Muscle layer of colon (tissue), 2 donors: ENCODE results near the gene QSER1.

Experiments
- H3K27ac ChIP-seq: one replicate; pipeline ENCODE4 v1.7.0; 2013; ENCODE audit warnings: low read depth, mild to moderate bottlenecking, low read length, moderate library complexity
- H3K27me3 ChIP-seq, 2 donors: one replicate each; pipeline ENCODE4 v1.7.0; 2013; ENCODE audit warnings: low read length in 2 of 2, mild to moderate bottlenecking in 2 of 2; ENCODE audit not compliant: insufficient read depth in 2 of 2, control insufficient read depth in 1 of 2
- H3K36me3 ChIP-seq: one replicate; pipeline ENCODE4 v1.7.0; 2013; ENCODE audit warnings: mild to moderate bottlenecking, low read length; ENCODE audit not compliant: insufficient read depth
- H3K4me1 ChIP-seq: one replicate; pipeline ENCODE4 v1.7.0; 2013; ENCODE audit warnings: mild to moderate bottlenecking, low read length; ENCODE audit not compliant: insufficient read depth
- H3K4me3 ChIP-seq, 2 donors: one replicate each; pipeline ENCODE4 v1.7.0; 2013; ENCODE audit warnings: low read length in 2 of 2, low read depth in 1 of 2, mild to moderate bottlenecking in 1 of 2, moderate library complexity in 1 of 2
- H3K9ac ChIP-seq: one replicate; pipeline ENCODE4 v1.7.0; 2013; ENCODE audit warnings: low read length
- H3K9me3 ChIP-seq: one replicate; pipeline ENCODE4 v1.7.0; 2013; ENCODE audit warnings: mild to moderate bottlenecking, low read length
- donor health status: abdominal sarcoma.
- donor health status: Adenocarcinoma of cecum.

Gene QSER1

GRCh38 chr11:32891657-32892354 is 805 bp upstream of the QSER1 start:
- peaks cover 23% of the 10 kb centered on the region for H3K4me1 ChIP-seq
- H3K36me3 ChIP-seq = no peaks in the 10 kb centered on the region
- no peaks in the 10 kb centered on the region for H3K27me3 ChIP-seq

GRCh38 chr11:32893093-32893342 is 407 bp downstream of the QSER1 start:
- Histone ChIP-seq H3K4me1 (peaks cover 23% of the 10 kb centered on the region), H3K9ac (no peak overlapping the region), H3K36me3 (no peaks in the 10 kb centered on the region), H3K4me3 (peak overlapping the region; percentile 75 to 96), H3K27me3 (no peaks in the 10 kb centered on the region), H3K9me3 (no peaks in the 10 kb centered on the region), H3K27ac (peak overlapping the region; percentile 97)

More at GRCh38 chr11:32891657-32892354, 805 bp upstream of the QSER1 start:
- peak overlapping the region; percentile 64 to 87 for H3K4me3 ChIP-seq
- H3K9me3 ChIP-seq = no peaks in the 10 kb centered on the region
- peak overlapping the region; percentile 97 for H3K27ac ChIP-seq
- H3K9ac ChIP-seq = peak overlapping the region; percentile 87

GRCh38 chr11:32893343-32894148 is 935 bp downstream of the QSER1 start:
- no peaks in the 10 kb centered on the region for H3K27me3 ChIP-seq
- H3K4me3 ChIP-seq = peak overlapping the region; percentile 75 to 96
- no peaks in the 10 kb centered on the region for H3K9me3 ChIP-seq
- peak overlapping the region; percentile 62 for H3K9ac ChIP-seq
- peaks cover 23% of the 10 kb centered on the region for H3K4me1 ChIP-seq
- no peaks in the 10 kb centered on the region for H3K36me3 ChIP-seq
- H3K27ac ChIP-seq = peak overlapping the region; percentile 77

GRCh38 chr11:32894149-32894827 is 1.7 kb downstream of the QSER1 start:
- Histone ChIP-seq H3K9ac (no peak overlapping the region), H3K36me3 (no peaks in the 10 kb centered on the region), H3K27ac (peak overlapping the region; percentile 77), H3K4me1 (peaks cover 23% of the 10 kb centered on the region), H3K9me3 (no peaks in the 10 kb centered on the region), H3K27me3 (no peaks in the 10 kb centered on the region), H3K4me3 (peak overlapping the region; percentile 75 to 96)

- no peaks in the 10 kb centered on the region for H3K36me3 ChIP-seq
- H3K9ac ChIP-seq = no peak overlapping the region
- H3K4me1 ChIP-seq = peaks cover 23% of the 10 kb centered on the region
- H3K4me3 ChIP-seq = no peak overlapping the region
- H3K9me3 ChIP-seq = no peaks in the 10 kb centered on the region
- no peak overlapping the region for H3K27ac ChIP-seq
- no peaks in the 10 kb centered on the region for H3K27me3 ChIP-seq
These were observed 2.3 kb downstream of the QSER1 start for GRCh38 chr11:32894921-32895320.

GRCh38 chr11:32895471-32895870 is 2.9 kb downstream of the QSER1 start:
- H3K4me3 ChIP-seq = no peak overlapping the region
- no peaks in the 10 kb centered on the region for H3K9me3 ChIP-seq
- H3K27me3 ChIP-seq = no peaks in the 10 kb centered on the region
- no peak overlapping the region for H3K27ac ChIP-seq
- no peak overlapping the region for H3K9ac ChIP-seq
- no peaks in the 10 kb centered on the region for H3K36me3 ChIP-seq
- H3K4me1 ChIP-seq = peaks cover 23% of the 10 kb centered on the region

- no peak overlapping the region for H3K4me3 ChIP-seq
- H3K9ac ChIP-seq = no peak overlapping the region
- no peak overlapping the region for H3K27ac ChIP-seq
- H3K4me1 ChIP-seq = peaks cover 15% of the 10 kb centered on the region
- H3K27me3 ChIP-seq = no peaks in the 10 kb centered on the region
- H3K36me3 ChIP-seq = no peaks in the 10 kb centered on the region
- no peaks in the 10 kb centered on the region for H3K9me3 ChIP-seq
These were observed 4.5 kb downstream of the QSER1 start for GRCh38 chr11:32897103-32897502.

GRCh38 chr11:32899438-32899837 is 6.8 kb downstream of the QSER1 start:
- no peak overlapping the region for H3K9ac ChIP-seq
- no peak overlapping the region for H3K27ac ChIP-seq
- H3K36me3 ChIP-seq = no peaks in the 10 kb centered on the region
- H3K4me1 ChIP-seq = peaks cover 15% of the 10 kb centered on the region
- H3K9me3 ChIP-seq = no peaks in the 10 kb centered on the region
- no peak overlapping the region for H3K4me3 ChIP-seq
- no peaks in the 10 kb centered on the region for H3K27me3 ChIP-seq

- Histone ChIP-seq H3K4me1 (peaks cover 12% of the 10 kb centered on the region), H3K9me3 (no peaks in the 10 kb centered on the region), H3K36me3 (no peaks in the 10 kb centered on the region), H3K27ac (no peak overlapping the region), H3K4me3 (no peak overlapping the region), H3K9ac (no peak overlapping the region), H3K27me3 (no peaks in the 10 kb centered on the region)
These were observed 9.6 kb downstream of the QSER1 start for GRCh38 chr11:32902089-32902665.

- Histone ChIP-seq H3K9ac (no peak overlapping the region), H3K27me3 (no peaks in the 10 kb centered on the region), H3K4me1 (peaks cover 12% of the 10 kb centered on the region), H3K4me3 (no peak overlapping the region), H3K27ac (no peak overlapping the region), H3K36me3 (no peaks in the 10 kb centered on the region), H3K9me3 (no peaks in the 10 kb centered on the region)
These were observed 12.5 kb downstream of the QSER1 start for GRCh38 chr11:32905028-32905667.

GRCh38 chr11:32908619-32909018 is 16.0 kb downstream of the QSER1 start:
- H3K4me1 ChIP-seq = peaks cover 12% of the 10 kb centered on the region
- no peaks in the 10 kb centered on the region for H3K9me3 ChIP-seq
- H3K9ac ChIP-seq = no peak overlapping the region
- H3K4me3 ChIP-seq = no peak overlapping the region
- H3K27ac ChIP-seq = no peak overlapping the region
- H3K36me3 ChIP-seq = no peaks in the 10 kb centered on the region
- H3K27me3 ChIP-seq = no peaks in the 10 kb centered on the region
